Stimulated activated CD8-positive, alpha-beta memory T cell treated with anti-CD3 and anti-CD28 coated beads, Interleukin-12 subunit alpha, Interleukin-12 subunit beta, amount 100 ng/mL, for 4 hours (primary cell): ENCODE measurements around the gene GINS1.

Source experiments
- DNase-seq: peaks from one replicate; pipeline ENCODE4 v3.0.0-alpha.2; 2020; ENCODE audit warnings: low read depth

GINS1 gene

DNA sequence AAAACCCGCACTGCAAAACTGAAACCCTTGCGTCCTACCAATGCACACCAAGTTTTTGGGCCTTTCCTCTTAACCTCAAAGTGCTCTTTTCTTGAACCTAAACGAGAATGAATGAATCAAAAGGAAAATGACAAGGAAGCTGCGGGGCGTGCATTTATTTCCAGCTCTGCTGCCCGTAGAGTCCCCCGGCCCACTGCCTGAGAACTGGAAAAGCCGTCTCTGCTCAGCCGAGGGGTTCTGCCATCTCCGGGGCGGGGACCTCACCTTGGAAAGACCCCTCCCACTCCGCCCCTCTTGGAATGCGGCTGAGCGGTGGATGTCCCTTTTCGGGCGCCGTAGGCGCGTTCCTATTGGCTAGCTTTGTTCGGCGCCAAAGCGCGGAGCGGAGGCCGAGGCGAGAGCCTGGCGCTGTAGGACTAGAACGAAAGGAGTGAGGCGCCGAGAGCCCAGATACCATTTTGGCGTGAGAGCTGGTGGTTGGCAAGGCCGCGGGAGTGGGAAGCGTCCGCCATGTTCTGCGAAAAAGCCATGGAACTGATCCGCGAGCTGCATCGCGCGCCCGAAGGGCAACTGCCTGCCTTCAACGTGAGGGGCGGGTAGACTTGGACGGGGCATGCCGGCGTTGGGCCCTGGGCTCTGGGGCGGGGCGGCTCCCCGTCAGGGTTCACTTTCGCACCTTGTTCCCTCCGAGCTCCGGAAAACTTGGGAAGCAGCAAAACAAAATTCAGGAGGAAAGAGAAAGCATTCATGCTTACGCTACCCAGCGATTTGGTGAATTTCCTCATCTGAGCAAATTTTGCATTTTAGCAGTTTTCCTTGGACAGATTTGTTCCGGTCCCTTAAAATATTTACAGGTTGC, at the start of gene GINS1:
TSS of gene GINS1 (plus strand) at position 363 of the 859 bp plus-strand sequence. CDS start at position 511, 148 bp downstream.
- peak; percentile 50 for DNase-seq

DNA sequence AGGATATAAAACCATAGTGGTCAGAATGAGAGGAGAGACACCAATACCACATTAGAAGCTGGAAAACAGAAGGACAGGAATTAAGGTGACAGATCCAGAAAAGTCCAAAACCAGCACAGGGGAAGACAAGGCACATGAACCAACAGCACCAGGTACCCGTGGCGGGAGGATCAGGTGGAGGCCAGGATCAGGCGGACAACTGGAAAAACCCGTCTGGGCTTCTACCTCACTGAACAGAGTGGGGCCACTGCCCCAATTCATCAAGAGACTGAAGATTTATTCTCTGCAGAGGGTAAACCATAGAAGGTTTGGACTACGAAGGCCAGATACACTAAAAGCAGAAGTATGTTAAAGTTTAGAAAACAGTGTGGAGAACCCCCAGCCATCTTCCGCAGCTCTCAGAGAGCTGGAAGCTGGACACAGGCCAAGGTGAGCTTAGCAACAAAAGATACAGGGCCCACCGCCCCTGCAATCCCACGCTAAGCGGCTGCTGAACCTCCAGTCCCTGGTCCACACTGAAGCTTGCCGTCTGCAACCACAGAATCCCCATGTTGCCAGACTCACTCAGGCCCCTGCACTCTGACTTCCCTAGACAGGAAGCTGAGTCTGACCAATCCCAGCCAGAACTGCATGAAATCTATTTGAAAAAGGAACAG, 46.7 kb upstream of the GINS1 start:
- DNase-seq = no peak

DNA sequence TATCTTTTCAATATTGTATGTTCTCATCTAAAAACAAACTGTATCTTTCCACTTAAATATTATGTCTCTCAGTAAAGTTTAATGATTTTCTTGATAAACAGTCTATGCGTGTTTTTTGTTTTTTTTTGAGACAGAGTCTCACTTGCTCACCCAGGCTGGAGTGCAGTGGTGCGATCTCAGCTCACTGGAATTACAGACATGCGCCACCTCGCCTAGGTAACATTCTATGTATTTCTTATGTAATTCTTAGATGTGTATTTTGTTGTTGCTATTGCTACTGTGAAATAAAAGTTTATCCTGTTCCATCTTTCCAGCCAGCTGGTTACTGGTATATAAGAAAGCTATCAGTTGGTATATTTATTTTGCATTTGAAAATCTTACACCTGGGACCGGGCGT, 46.2 kb upstream of the GINS1 start:
- no peak for DNase-seq

DNA sequence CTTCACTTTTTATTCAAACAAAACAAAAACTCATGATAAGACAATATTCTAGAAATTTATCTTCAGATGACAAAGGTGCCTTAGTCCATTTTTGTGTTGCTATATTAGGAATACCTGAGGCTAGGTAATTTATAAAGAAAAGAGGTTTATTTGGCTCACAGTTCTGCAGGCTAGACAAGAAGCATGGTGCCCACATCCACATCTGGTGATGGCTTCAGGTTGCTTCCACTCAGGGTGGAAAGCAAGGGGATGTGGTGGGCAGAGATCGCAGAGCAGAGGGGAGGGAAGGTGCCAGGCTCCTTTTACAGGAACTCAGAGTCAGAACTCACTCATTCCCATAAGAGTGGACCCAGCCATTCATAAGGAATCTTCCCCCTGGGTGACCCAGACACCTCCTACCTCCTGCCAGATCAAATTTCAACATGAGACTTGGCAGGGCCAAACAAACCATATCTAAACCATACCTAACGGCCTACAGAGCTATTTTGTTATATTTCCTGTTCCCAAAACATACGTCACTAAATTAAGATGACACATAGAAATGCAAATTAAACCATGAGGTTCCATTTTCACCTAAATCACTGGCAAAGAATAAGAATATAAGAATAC, 43.2 kb upstream of the GINS1 start:
- no peak for DNase-seq

DNA sequence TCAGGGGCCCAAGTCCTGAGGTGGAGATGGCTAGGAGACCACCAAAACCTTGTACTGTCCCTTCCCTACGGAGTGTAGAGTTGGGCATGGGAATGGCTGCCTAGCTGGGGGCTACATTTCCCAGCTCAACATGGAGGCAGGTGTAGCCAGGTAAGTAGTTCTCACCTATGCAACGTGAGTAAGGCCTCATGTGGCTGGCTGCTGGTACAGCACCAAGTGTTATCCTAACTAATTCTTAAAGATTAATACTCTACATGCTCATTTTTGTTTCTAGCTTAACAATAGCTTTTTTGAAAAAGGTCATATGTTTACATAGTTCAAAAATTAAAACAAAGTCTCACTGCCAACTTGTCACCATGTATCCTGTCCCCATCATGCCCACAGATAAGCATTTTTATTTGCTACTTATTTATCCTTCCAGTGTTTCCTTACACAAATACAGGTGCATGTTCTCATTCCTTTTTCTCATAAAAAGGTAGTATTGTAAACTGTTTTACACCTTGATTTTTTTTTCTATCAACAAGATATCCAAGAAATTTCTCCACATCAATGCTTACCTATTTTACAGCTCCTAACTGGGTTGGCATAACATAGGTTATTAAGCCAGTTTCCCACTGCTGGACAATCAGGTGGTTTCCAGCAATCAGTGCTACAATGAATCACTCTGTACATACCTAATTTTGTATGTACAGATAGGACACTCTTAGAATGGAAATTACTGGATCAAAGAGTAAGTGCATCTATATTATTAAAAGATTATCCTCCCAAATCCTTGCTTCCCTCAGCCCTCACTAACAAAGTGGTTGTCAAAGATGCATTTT, 42.4 kb upstream of the GINS1 start:
- no peak for DNase-seq

DNA sequence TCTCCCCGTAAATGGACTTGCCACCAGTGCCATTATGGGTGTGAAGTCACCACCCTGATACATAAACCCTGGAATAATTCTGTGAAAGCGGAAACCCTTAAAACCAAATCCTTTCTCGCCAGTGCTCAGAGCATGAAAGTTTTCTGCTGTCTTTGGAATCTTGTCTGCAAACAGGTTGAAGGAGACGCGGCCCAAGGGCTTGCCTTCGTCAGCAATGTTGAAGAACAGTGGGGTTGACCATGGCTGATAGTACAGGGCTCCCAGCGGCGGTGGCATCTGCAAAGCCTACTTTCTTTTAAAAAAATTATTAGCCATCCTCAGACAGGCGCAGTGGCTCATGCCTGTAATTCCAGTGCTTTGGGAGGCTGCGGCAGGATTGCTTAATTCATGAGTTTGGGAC, 38.9 kb upstream of the GINS1 start:
- no peak for DNase-seq

DNA sequence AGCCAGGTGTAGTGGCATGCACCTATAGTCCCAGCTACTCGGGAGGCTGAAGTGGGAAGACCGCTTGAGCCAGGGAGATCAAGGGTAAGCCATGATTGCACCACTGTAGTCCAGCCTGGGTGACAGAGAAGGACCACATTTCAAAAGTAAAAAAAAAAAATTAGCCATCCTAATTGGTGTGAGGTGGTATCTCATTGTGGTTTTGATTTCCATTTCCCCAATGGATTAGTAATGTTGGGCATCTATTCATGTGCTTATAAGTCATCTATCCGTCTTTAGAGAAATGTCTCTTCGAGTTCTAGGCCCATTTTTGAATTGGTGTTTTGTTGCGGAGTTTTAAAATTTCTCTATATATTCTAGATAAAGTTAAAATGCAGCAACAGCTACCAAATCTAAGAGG, 38.5 kb upstream of the GINS1 start:
- no peak for DNase-seq

DNA sequence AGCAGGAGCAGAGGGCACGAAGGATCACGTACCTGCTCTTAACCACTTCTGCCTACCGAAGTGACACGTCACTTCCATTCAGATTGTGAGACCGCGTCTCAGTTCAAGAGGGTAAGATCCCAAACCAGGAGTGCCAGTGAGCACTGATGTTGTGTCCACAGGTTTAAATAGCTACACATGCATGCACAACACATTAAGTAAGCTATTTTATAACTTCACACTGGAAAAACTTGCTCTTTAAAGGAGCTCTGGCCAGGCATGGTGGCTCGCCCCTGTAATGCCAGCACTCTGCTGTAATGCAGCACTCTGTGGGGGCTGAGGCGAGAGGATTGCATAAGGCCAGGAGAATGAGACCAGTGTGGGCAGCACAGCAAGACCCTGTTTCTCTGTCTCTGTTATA, 37.9 kb upstream of the GINS1 start:
- DNase-seq = no peak

DNA sequence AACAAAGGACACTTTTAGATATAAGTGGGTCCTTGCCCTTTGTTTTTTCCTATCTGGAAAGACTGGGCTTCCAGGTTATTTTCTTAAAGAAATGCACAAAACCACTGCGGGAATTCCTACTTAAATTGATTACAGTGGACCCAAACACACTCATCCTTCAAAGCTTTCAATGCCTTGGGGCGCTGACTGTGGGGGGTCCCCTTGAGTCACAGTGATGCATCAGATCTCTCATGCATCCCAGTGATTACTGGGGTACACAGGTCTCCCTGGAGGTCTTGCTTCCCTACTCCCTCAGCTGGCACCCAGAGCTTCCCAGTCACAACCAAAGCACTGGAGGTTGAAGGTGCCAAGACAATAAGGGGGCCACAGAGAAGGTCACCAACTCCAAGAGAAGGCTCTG, 37.5 kb upstream of the GINS1 start:
- no peak for DNase-seq

DNA sequence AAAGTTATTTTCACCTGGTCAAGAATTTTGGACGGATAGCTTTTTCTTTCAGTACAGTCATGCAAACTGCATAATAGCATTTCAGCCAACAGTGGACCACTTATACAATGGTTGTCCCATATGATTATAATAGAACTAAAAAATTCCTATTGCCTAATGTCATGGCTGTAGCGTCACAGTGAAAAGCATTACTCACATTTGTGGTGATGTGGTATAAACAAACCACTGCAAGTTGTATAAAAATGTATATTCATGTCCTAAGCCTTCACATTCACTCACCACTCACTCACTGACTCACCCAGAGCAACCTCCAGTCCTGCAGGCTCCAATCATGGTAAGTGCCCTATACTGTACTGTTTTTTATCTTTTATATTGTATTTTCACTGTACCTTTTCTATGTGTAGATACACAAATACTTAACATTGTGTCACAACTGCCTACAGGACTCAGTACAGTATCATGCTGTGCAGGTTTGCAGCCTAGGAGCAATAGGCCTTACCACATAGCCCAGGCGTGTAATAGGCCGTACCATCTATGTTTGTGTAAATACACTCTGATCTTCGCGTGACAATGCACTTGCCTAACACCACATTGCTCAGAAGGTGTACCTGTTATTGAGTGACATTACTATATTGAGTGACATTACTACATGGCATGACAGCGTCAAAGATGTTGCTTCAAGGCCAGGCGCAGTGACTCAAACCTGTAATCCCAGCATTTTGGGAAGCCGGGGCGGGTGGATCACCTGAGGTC, 34.7 kb upstream of the GINS1 start:
- DNase-seq = no peak

DNA sequence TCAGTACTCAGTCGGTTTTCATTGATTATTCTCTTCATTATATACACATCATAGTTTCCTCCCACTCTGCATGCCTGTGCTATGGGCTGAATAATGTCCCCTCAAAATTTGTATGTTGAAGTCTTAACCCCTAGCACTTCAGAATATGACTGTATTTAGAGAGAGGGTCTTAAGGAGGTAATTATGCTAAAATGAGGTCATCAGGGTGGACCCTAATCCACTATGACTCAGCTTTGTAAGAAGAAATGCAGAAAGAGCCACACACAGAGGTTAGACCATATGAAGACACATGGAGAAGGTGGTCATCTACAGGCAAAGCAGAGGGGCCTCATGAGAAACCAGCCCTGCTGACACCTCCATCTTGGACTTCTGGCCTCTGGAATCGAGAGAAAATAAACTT, 32.6 kb upstream of the GINS1 start:
- no peak for DNase-seq

DNA sequence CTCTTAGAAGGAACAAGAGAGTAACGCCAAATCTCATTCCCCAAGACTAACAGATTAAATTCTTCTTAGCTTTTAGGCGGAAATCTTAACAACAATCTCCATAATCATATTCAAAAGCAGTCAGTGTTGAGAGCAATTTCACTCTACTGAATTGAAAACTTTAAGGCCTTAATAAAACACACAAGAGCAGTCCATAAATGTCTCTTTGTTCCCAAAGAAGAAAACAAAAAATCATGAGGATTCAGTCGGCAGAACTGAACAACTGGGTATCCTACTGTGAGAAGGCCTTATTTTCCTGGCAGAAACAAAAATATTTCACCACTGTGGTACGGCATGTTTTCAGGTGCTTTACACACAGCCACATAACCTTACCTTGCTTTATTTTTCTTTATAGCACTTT, 31.2 kb upstream of the GINS1 start:
- DNase-seq = no peak

DNA sequence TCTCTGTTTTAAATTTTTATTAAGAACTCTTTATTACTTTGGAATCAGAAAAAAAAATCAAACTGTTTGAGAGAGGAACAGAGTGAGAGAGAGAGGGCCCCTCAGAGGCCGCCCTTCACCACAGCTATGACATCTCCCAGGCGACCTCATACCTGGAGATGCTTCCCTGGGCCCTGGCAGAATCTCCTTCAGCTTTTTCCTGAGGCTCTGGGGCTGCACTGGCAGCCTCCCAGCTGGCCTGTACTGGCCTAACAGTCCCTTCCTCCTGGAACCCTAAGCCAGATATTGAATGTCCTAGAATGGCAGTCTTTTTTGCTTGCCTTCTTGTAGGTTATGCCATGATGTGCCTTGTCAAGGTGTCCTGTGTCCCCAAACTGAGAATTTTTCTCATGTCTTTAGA, 30.6 kb upstream of the GINS1 start:
- no peak for DNase-seq

DNA sequence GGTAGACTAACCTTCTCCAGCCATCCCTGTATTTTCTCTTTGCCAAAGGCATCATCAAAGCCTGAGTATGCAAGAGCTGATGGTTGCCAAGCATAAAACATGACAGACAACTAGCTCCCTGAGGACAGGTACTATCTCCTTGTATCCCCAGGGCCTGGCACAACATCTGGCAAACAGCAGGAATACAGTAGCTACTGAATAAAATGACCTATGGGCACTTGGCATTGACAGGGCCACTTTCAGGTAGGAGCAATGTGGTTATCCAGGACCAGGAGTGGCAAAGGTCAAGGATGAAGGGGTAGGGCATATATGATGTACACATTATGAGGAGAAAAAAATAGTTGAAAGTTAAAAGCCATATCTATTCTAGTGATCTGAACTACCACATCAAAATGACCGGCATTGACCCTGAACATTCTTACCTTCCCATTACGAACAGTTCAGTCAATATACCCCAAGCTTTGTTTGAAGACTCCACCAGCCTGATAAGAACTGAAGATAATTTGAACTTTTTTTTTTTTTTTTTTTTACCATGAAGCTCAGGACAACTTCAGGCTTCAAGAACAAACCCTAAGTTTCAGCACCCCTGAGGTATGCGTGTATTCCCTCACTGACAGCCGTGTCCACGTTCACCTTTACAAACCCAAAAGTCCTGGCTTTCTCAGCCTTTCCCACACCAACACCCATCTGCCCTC, 29.1 kb upstream of the GINS1 start:
- DNase-seq = no peak

DNA sequence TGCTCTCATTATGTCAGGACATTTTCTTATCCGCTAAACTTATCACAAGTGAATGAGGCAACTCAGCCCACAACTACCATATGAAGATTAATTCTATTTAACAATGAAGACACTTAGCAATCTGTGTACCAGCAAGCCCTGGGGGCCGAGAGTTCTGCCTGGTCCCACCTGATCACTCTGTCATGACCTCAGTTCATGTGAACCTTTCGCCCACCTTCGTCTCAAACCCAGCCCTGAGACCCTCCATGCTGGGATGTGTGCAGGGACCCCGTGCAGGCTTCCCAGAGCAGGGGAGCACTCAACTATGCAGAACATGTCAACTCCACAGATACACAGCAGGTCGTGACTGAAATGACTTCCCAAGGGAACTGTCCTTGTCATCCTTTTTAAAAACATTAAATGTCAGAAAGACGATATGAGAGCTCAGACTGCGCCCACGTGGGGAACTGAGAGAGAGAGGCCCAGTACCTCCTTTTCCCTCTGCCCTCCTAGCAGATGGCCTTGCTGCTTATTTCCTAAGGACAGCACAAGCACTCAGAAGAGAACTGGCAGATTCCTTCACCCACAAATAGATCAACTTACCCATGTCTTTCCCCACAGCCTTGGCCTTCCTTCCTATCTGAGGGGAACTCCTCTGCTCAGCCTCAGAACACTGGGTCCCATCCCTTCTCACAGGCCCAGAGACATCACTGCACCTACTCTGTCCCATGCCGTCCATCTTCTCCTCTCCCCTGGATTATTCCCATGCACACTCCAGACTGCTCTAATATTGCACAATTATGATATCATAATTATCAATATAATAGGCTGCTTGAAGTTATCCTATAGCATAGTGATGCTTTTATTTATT, 28.4 kb upstream of the GINS1 start:
- no peak for DNase-seq

DNA sequence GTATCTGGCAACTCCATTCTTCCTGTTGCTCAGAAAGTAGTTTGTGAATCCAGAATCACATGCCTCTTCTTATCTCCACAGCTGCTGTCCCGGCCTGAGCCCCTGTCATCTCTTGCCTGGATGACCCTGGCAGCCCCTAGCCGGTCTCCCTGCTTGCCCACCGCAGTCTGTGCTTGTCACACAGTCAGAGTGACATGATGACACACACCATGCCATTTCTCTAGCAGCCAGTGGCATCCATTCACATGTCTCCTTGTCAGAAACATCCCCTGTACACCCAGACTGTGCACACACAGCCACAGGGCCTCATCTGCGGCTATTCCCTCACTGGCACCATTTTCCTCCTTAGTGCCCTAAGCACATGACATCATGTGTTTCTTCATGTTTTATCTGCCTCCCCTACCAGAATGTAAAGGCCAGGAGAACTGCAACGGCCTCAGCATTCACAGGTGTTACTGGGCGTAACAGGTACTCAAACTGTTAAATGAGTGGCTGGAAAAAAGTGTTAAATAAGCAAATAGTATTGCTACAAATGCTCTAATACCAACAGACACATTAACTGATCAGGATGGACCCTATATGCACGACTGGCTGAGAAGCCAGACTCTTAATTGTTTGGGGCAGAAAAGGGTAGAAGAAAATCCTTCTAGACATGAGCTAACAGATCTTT, 26.4 kb upstream of the GINS1 start:
- DNase-seq = no peak

DNA sequence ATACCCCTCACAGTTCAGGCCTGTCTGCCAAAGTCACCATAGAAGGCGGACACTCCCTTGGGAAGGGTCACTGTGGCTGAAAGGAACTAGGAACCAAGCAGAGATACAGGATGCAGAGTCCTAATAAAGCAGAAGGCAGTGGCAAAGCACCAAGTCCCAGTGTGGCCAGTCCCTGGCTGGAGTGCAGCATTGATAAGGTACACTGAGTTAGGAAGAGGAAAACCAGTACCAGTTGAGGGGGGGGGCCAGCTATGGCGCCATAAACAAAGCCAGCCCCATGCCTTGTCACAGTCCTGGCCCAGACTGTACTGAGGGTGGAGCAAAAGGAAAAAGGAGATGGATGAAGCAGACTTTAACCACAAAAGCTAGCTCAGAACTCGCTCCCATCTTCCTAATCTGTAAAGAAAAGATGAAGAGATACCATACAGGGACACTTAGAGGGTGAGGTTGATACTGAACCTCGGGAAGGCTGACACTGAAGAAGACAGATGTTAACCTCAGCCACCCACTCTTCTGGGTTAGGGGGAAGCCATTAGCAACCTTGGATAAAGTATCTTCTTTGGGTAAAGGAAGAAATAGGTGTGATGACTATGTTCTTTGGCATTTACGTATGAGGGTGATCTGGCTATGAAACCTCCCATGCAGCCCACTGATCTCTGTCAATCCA, 24.6 kb upstream of the GINS1 start:
- DNase-seq = no peak

DNA sequence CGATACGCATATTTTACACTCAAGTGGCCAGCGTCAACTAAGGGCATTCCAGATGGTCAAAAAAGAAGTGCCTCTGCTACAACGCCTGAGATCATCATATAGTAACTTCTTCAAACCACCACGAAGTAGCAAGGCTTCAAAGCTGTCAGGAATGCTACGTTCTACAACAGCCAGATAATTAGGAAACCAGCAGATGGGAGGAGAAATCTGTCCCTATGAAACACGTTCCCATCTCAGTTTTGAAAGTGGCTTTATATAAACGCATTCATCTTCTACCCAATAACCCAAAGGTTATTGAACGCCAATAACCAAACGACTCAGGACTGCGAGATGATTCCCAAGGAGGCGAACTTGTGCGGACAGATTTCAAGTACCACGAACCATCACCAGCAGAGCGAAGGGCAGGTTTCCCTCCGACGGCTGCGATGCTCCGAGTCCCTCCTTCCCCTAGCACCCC, 18.0 kb upstream of the GINS1 start:
- no peak for DNase-seq
